ENCODE measurements around the gene CLEC4G.

DNA sequence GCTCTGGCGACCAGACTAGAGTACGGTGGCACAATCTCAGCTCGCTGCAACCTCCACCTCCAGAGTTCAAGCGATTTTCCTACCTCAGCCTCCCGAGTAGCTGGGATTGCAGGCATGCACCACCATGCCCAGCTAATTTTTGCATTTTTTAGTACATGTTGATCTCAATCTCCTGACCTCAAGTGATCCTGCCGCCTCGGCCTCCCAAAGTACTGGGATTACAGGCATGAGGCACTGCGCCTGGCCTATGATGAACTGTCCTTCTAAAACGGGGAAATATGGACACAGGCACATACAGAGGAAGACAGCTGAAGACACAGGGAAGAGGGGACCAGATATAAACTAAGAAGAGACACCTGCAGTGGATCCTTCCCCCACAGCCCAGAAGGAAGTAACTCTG lies 43.9 kb upstream of the CLEC4G start:
- TF ChIP-seq, protein P1, sequence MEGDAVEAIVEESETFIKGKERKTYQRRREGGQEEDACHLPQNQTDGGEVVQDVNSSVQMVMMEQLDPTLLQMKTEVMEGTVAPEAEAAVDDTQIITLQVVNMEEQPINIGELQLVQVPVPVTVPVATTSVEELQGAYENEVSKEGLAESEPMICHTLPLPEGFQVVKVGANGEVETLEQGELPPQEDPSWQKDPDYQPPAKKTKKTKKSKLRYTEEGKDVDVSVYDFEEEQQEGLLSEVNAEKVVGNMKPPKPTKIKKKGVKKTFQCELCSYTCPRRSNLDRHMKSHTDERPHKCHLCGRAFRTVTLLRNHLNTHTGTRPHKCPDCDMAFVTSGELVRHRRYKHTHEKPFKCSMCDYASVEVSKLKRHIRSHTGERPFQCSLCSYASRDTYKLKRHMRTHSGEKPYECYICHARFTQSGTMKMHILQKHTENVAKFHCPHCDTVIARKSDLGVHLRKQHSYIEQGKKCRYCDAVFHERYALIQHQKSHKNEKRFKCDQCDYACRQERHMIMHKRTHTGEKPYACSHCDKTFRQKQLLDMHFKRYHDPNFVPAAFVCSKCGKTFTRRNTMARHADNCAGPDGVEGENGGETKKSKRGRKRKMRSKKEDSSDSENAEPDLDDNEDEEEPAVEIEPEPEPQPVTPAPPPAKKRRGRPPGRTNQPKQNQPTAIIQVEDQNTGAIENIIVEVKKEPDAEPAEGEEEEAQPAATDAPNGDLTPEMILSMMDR (optimal IDR thresholded peaks at IDR 0.05 in 1 of 3, IDR thresholded peaks at IDR 0.05 in 1 of 3, conservative IDR thresholded peaks at IDR 0.05 in 1 of 3; ENCODE audit: extremely low read depth in 1 of 3, insufficient read depth in 2 of 3, low read length in 3 of 3) = no peak
- no peak for TF ChIP-seq EZH2 (IDR thresholded peaks at IDR 0.05; ENCODE audit: low read length)

Measured in keratinocyte (primary cell).